Measurements from ENCODE around the gene PLEKHG1.

PLEKHG1 gene

DNA sequence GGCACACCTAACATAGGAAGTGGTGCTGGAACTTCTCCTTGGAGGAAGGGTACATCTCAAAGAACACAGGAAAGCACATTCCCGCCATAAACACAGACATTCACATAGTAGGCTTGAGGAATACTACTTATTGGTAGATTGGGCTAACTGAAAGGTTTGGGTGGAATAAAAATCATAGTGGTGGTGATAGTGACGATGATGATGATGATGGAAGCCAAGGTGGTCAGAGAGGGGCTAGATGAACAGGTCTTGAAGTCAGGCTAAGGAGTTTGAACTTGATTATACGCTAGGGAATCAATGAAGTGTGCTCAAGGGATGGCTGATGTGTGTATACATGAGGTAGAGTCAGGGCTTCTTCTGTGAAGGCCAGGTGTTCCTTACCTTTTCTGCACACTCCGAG, 12.0 kb upstream of the PLEKHG1 start:
- no peaks in the 10 kb centered on the region for H3K36me3 ChIP-seq (ENCODE audit: control insufficient read depth in 2 of 2, insufficient read depth in 2 of 2, low read length in 2 of 2)
- H3K27ac ChIP-seq (ENCODE audit: low read depth in 2 of 2, low read length in 2 of 2) = no peak overlapping the region
- no peaks in the 10 kb centered on the region for H3K27me3 ChIP-seq (ENCODE audit: control insufficient read depth in 2 of 2, insufficient read depth in 2 of 2, low read length in 2 of 2)
- no peak overlapping the region for H3K4me3 ChIP-seq (ENCODE audit: low read length in 2 of 2)
- H3K9ac ChIP-seq (ENCODE audit: low read depth in 1 of 2, low read length in 2 of 2) = no peak overlapping the region
- no peaks in the 10 kb centered on the region for H3K9me3 ChIP-seq (ENCODE audit: control insufficient read depth in 2 of 2, low read length in 2 of 2)
- peaks cover 0 to 6% of the 10 kb centered on the region in 2 donors for H3K4me1 ChIP-seq (ENCODE audit: control insufficient read depth in 2 of 2, insufficient read depth in 2 of 2, low read length in 2 of 2)

- H3K27me3 ChIP-seq (ENCODE audit: control insufficient read depth in 2 of 2, insufficient read depth in 2 of 2, low read length in 2 of 2) = no peaks in the 10 kb centered on the region
- no peaks in the 10 kb centered on the region for H3K36me3 ChIP-seq (ENCODE audit: control insufficient read depth in 2 of 2, insufficient read depth in 2 of 2, low read length in 2 of 2)
- H3K9ac ChIP-seq (ENCODE audit: low read depth in 1 of 2, low read length in 2 of 2) = no peak overlapping the region
- no peak overlapping the region for H3K27ac ChIP-seq (ENCODE audit: low read depth in 2 of 2, low read length in 2 of 2)
- H3K4me3 ChIP-seq (ENCODE audit: low read length in 2 of 2) = no peak overlapping the region
- H3K4me1 ChIP-seq (ENCODE audit: control insufficient read depth in 2 of 2, insufficient read depth in 2 of 2, low read length in 2 of 2) = peaks cover 0 to 14% of the 10 kb centered on the region in 2 donors
- H3K9me3 ChIP-seq (ENCODE audit: control insufficient read depth in 2 of 2, low read length in 2 of 2) = no peaks in the 10 kb centered on the region
Observed at GRCh38 chr6:150588888-150589499, 10.7 kb upstream of the PLEKHG1 start.

DNA sequence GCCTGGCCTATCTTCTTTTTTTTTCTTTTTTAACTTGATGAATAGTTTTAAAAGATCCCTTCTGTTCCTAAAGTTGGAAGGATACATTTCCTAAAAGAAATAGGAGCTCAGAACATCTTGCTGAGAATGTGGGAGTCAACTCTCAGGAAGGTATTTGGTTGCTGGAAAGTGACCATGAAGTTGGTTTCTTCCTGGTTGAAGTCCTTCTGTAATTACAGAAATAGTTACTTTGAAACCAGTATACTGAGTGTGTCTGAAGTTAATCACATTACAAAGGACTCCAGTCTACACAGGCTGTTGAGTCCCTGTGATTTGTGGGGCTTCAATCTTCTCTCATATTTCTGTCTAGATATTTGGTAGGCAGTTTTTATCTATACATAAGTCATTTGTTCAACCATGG, 9.8 kb upstream of the PLEKHG1 start:
- no peaks in the 10 kb centered on the region for H3K36me3 ChIP-seq (ENCODE audit: control insufficient read depth in 2 of 2, insufficient read depth in 2 of 2, low read length in 2 of 2)
- H3K4me3 ChIP-seq (ENCODE audit: low read length in 2 of 2) = no peak overlapping the region

DNA sequence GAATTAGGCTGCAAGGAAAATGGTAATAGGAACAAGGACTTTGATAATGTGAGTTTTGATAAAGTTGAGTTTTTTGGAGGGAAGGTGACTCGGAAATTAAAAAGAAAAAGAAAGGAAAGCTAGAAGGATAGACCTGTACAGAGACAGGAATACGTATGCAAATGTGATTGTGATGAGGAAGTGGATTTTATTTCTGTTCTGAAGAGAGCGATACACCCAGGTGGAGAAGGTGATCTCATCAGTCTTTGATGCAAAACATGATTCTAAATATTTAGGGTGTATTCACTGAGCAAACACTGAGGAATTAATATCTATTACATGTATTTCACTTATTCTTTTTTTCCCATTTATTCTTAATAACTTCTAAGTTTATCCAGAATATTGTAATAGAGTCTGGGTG, 9.2 kb upstream of the PLEKHG1 start:
- Histone ChIP-seq H3K9me3 (ENCODE audit: control insufficient read depth in 2 of 2, low read length in 2 of 2) (no peaks in the 10 kb centered on the region), H3K27ac (ENCODE audit: low read depth in 2 of 2, low read length in 2 of 2) (no peak overlapping the region), H3K27me3 (ENCODE audit: control insufficient read depth in 2 of 2, insufficient read depth in 2 of 2, low read length in 2 of 2) (no peaks in the 10 kb centered on the region), H3K9ac (ENCODE audit: low read depth in 1 of 2, low read length in 2 of 2) (no peak overlapping the region), H3K36me3 (ENCODE audit: control insufficient read depth in 2 of 2, insufficient read depth in 2 of 2, low read length in 2 of 2) (no peaks in the 10 kb centered on the region), H3K4me1 (ENCODE audit: control insufficient read depth in 2 of 2, insufficient read depth in 2 of 2, low read length in 2 of 2) (peaks cover 0 to 14% of the 10 kb centered on the region in 2 donors), H3K4me3 (ENCODE audit: low read length in 2 of 2) (no peak overlapping the region)

More for the DNA sequence above, 9.8 kb upstream of the PLEKHG1 start:
- Histone ChIP-seq H3K9me3 (ENCODE audit: control insufficient read depth in 2 of 2, low read length in 2 of 2) (no peaks in the 10 kb centered on the region), H3K27ac (ENCODE audit: low read depth in 2 of 2, low read length in 2 of 2) (peak overlapping the region in 1 of 2 donors; percentile 7), H3K4me1 (ENCODE audit: control insufficient read depth in 2 of 2, insufficient read depth in 2 of 2, low read length in 2 of 2) (peaks cover 0 to 14% of the 10 kb centered on the region in 2 donors), H3K9ac (ENCODE audit: low read depth in 1 of 2, low read length in 2 of 2) (no peak overlapping the region), H3K27me3 (ENCODE audit: control insufficient read depth in 2 of 2, insufficient read depth in 2 of 2, low read length in 2 of 2) (no peaks in the 10 kb centered on the region)

DNA sequence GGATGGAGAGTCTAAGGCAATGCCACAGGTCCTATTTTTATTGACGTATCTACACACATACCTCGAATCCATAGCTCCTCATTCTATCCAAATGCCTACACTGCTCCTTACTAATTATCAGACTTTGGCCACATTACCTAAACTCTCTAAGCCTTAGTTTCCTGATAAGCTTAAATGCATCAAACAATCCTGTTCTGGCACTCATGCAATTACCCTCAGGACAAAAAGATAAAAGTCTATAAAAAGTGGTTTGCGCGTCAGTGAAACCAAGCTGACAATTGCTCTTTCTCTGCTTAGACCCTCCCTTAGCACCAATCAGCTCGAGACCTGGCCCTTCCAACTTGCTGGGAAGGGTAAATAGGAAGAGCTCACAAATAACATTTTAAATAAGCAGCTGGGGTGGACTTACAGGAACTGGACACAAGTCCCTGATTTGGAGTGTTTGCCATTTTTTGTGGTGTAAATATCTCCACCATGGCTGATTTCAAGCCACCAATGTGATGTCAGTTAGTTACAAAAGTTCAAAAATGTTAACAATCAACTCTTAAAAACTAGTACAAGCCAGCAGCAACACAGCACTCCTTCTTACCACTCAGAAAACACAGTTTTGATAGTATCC, 7.2 kb upstream of the PLEKHG1 start:
- Histone ChIP-seq H3K27me3 (ENCODE audit: control insufficient read depth in 2 of 2, insufficient read depth in 2 of 2, low read length in 2 of 2) (no peaks in the 10 kb centered on the region), H3K4me3 (ENCODE audit: low read length in 2 of 2) (peak overlapping the region; percentile 19 to 26), H3K4me1 (ENCODE audit: control insufficient read depth in 2 of 2, insufficient read depth in 2 of 2, low read length in 2 of 2) (peaks cover 9 to 25% of the 10 kb centered on the region in 2 donors), H3K9me3 (ENCODE audit: control insufficient read depth in 2 of 2, low read length in 2 of 2) (no peaks in the 10 kb centered on the region), H3K9ac (ENCODE audit: low read depth in 1 of 2, low read length in 2 of 2) (peak overlapping the region in 1 of 2 donors; percentile 11), H3K27ac (ENCODE audit: low read depth in 2 of 2, low read length in 2 of 2) (peak overlapping the region; percentile 81 to 83), H3K36me3 (ENCODE audit: control insufficient read depth in 2 of 2, insufficient read depth in 2 of 2, low read length in 2 of 2) (no peaks in the 10 kb centered on the region)

DNA sequence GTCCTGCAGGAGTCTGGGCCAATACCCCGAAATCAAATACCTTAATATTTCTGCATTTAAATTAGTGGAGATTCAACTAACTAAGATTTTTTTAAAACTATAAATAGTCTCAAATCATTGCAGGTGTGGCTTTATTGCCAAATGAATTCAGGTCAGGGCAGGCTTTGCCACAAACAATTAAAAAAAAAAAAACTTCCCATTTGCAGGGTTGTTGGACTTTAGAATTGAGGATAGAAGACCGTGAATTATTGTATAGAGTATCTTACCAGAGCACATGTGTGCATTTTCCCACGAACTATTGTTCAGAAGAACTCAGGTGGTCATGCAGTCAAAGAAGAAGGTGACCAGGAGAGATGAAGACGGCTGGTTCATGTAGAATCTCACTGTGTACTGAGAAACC, 6.6 kb upstream of the PLEKHG1 start:
- H3K9me3 ChIP-seq (ENCODE audit: control insufficient read depth in 2 of 2, low read length in 2 of 2) = no peaks in the 10 kb centered on the region
- H3K4me3 ChIP-seq (ENCODE audit: low read length in 2 of 2) = peak overlapping the region; percentile 26 to 45
- no peaks in the 10 kb centered on the region for H3K36me3 ChIP-seq (ENCODE audit: control insufficient read depth in 2 of 2, insufficient read depth in 2 of 2, low read length in 2 of 2)
- H3K27ac ChIP-seq (ENCODE audit: low read depth in 2 of 2, low read length in 2 of 2) = peak overlapping the region; percentile 81 to 83
- peaks cover 14 to 25% of the 10 kb centered on the region in 2 donors for H3K4me1 ChIP-seq (ENCODE audit: control insufficient read depth in 2 of 2, insufficient read depth in 2 of 2, low read length in 2 of 2)
- no peaks in the 10 kb centered on the region for H3K27me3 ChIP-seq (ENCODE audit: control insufficient read depth in 2 of 2, insufficient read depth in 2 of 2, low read length in 2 of 2)
- peak overlapping the region in 1 of 2 donors; percentile 5 for H3K9ac ChIP-seq (ENCODE audit: low read depth in 1 of 2, low read length in 2 of 2)

DNA sequence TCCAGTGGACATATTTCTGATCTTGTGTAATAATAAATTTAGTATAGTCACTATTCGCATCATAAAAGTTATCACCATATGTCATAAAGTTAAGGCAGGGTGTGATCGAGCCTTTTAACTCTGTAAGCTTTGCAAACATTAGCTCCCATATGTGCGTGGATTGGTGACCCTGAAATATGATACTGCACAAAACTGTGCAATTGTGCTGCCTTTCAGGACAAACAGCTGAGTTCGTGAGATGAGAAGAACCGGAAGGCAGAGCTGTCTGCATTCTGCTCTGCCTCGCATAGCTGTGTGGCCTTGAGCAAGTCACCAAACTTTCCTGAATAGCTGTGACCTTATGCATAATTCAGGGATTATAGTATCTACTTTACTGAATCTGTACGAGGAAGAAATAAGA, 3.2 kb upstream of the PLEKHG1 start:
- Histone ChIP-seq H3K36me3 (ENCODE audit: control insufficient read depth in 2 of 2, insufficient read depth in 2 of 2, low read length in 2 of 2) (no peaks in the 10 kb centered on the region), H3K4me3 (ENCODE audit: low read length in 2 of 2) (no peak overlapping the region), H3K27ac (ENCODE audit: low read depth in 2 of 2, low read length in 2 of 2) (peak overlapping the region; percentile 43 to 65), H3K27me3 (ENCODE audit: control insufficient read depth in 2 of 2, insufficient read depth in 2 of 2, low read length in 2 of 2) (no peaks in the 10 kb centered on the region), H3K4me1 (ENCODE audit: control insufficient read depth in 2 of 2, insufficient read depth in 2 of 2, low read length in 2 of 2) (peaks cover 24 to 29% of the 10 kb centered on the region in 2 donors), H3K9me3 (ENCODE audit: control insufficient read depth in 2 of 2, low read length in 2 of 2) (no peaks in the 10 kb centered on the region), H3K9ac (ENCODE audit: low read depth in 1 of 2, low read length in 2 of 2) (no peak overlapping the region)

DNA sequence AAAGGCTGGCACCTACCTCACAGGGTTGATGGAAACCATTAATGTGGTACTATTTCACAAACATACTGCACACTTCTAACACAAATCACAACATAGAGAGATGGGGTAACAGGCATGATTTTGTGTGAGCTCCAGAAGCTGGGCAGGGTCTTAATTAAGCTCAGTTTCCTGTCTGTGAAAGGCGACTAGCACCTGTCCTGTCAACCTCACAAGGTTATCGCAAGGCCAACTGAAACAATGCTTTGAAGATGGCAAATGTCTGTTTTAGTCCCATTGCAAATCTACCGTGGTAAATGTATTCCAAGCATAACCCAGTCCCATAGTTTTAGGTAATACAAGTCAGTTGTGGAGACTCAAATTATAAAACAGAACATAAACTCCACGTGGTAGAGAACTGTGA, 1.3 kb upstream of the PLEKHG1 start:
- Histone ChIP-seq H3K4me3 (ENCODE audit: low read length in 2 of 2) (no peak overlapping the region), H3K9ac (ENCODE audit: low read depth in 1 of 2, low read length in 2 of 2) (no peak overlapping the region), H3K9me3 (ENCODE audit: control insufficient read depth in 2 of 2, low read length in 2 of 2) (no peaks in the 10 kb centered on the region)

DNA sequence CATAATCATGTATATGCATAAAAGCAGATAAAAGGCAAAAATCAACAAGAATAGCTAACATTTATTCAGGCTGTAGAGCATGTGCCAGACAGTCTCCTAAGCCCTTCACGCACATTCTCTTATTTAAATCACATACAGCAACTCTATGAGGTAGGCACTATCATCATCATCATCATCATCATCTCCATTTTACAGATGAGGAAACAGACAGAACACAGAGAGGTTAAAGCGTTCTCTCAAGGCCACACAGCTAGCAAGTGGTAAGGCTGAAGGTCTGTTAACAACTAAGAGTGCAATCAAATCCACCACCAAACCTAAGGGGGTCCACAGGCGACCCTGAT, 857 bp upstream of the PLEKHG1 start:
- Histone ChIP-seq H3K27ac (ENCODE audit: low read depth in 2 of 2, low read length in 2 of 2) (peak overlapping the region; percentile 88 to 89), H3K9me3 (ENCODE audit: control insufficient read depth in 2 of 2, low read length in 2 of 2) (no peaks in the 10 kb centered on the region), H3K36me3 (ENCODE audit: control insufficient read depth in 2 of 2, insufficient read depth in 2 of 2, low read length in 2 of 2) (no peaks in the 10 kb centered on the region), H3K9ac (ENCODE audit: low read depth in 1 of 2, low read length in 2 of 2) (peak overlapping the region; percentile 75 to 84), H3K4me1 (ENCODE audit: control insufficient read depth in 2 of 2, insufficient read depth in 2 of 2, low read length in 2 of 2) (peaks cover 15 to 24% of the 10 kb centered on the region in 2 donors), H3K4me3 (ENCODE audit: low read length in 2 of 2) (peak overlapping the region; percentile 28 to 79), H3K27me3 (ENCODE audit: control insufficient read depth in 2 of 2, insufficient read depth in 2 of 2, low read length in 2 of 2) (no peaks in the 10 kb centered on the region)

More for the DNA sequence above, 1.3 kb upstream of the PLEKHG1 start:
- peaks cover 18 to 24% of the 10 kb centered on the region in 2 donors for H3K4me1 ChIP-seq (ENCODE audit: control insufficient read depth in 2 of 2, insufficient read depth in 2 of 2, low read length in 2 of 2)
- no peaks in the 10 kb centered on the region for H3K36me3 ChIP-seq (ENCODE audit: control insufficient read depth in 2 of 2, insufficient read depth in 2 of 2, low read length in 2 of 2)
- H3K27ac ChIP-seq (ENCODE audit: low read depth in 2 of 2, low read length in 2 of 2) = no peak overlapping the region
- H3K27me3 ChIP-seq (ENCODE audit: control insufficient read depth in 2 of 2, insufficient read depth in 2 of 2, low read length in 2 of 2) = no peaks in the 10 kb centered on the region

DNA sequence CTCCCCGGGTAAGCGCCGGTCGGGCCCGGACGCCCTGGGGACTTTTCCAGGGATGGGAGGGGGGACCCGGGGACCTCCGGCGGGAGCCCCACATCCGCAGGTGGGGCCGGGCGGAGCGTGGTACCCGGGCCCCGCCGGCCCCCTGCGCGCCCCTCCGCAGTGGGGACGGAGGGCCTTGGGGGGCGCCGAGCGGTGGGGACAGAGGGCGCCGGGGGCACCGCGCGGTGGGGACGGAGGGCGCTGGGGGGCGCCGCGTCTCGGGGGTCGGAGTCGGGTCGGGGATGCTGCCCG, 270 bp downstream of the PLEKHG1 start:
- Histone ChIP-seq H3K9ac (ENCODE audit: low read depth in 1 of 2, low read length in 2 of 2) (peak overlapping the region; percentile 54 to 84), H3K27ac (ENCODE audit: low read depth in 2 of 2, low read length in 2 of 2) (peak overlapping the region; percentile 88 to 89), H3K36me3 (ENCODE audit: control insufficient read depth in 2 of 2, insufficient read depth in 2 of 2, low read length in 2 of 2) (no peaks in the 10 kb centered on the region), H3K27me3 (ENCODE audit: control insufficient read depth in 2 of 2, insufficient read depth in 2 of 2, low read length in 2 of 2) (no peaks in the 10 kb centered on the region), H3K4me3 (ENCODE audit: low read length in 2 of 2) (peak overlapping the region; percentile 78 to 79), H3K4me1 (ENCODE audit: control insufficient read depth in 2 of 2, insufficient read depth in 2 of 2, low read length in 2 of 2) (peaks cover 15 to 24% of the 10 kb centered on the region in 2 donors), H3K9me3 (ENCODE audit: control insufficient read depth in 2 of 2, low read length in 2 of 2) (no peaks in the 10 kb centered on the region)

Data from mucosa of rectum (tissue), 2 donors.